Activated T-cell treated with anti-CD3 and anti-CD28 coated beads, Interleukin-2, amount 50 U/mL, for 72 hours (primary cell): ENCODE data around the gene HAGH. TPM values are rescaled to one million over a fixed set of nuclear protein-coding genes. Genes with fewer than 3 reads are reported as not detected.

ENCODE experiments used
- ATAC-seq, 2 donors: fragments of 150-1000 bp; cut with Tn5 transposase; replicated peaks in 1 of 2; 2 replicates each; pipeline ENCODE4 v1.10.0; 2021; ENCODE audit warnings: moderate library complexity in 2 of 2, mild to moderate bottlenecking in 1 of 2
- DNase-seq, 2 donors: peaks; one replicate each; pipeline ENCODE4 v3.0.0; 2021 to 2022; ENCODE audit warnings: mixed read lengths in 1 of 2
- H3K27ac Mint-ChIP-seq: one replicate; pipeline ENCODE4 v1.8.0; 2022; ENCODE audit warnings: mild to moderate bottlenecking, moderate library complexity, mixed read lengths
- H3K27me3 Mint-ChIP-seq: one replicate; pipeline ENCODE4 v1.8.0; 2022; ENCODE audit warnings: low read depth, mixed read lengths
- H3K36me3 Mint-ChIP-seq, 2 donors: one replicate each; pipeline ENCODE4 v1.8.0; 2022; ENCODE audit warnings: mixed read lengths in 2 of 2, mild to moderate bottlenecking in 1 of 2; ENCODE audit not compliant: insufficient read depth in 2 of 2
- H3K4me1 Mint-ChIP-seq: one replicate; pipeline ENCODE4 v1.8.0; 2022; ENCODE audit warnings: low read depth, mixed read lengths
- H3K4me3 Mint-ChIP-seq, 2 donors: one replicate each; pipeline ENCODE4 v1.8.0; 2022; ENCODE audit warnings: mild to moderate bottlenecking in 2 of 2, mixed read lengths in 2 of 2, moderate library complexity in 2 of 2
- H3K9me3 Mint-ChIP-seq, 2 donors: one replicate each; pipeline ENCODE4 v1.8.0; 2022; ENCODE audit warnings: mixed read lengths in 2 of 2
- total RNA-seq, 2 donors: library from RNA; stranded (reverse); gene quantifications; one replicate each; pipeline ENCODE4 v1.2.3, GENCODE V29; 2022

The HAGH gene
- total RNA-seq, 2 donors from 2014 or later = 45.0 to 53.5 TPM

DNA sequence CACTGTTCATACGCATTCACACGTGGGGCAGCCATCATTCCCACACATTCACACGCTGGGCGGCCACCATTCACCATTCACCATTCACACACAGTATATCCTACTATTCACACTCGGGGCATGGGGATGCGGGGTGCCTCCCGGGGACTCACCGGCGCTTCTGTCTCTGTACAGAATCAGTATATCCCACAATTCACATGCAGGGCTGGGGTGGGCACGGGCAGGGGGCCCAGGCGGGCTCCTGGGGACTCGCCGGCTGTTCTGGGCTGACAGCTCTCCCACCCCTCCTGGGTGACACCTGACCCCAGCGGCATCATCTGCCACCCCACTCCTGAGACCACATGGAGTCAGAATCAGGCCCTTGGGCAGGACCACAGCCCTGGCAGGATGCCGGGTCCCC is 64.9 kb downstream of the HAGH start:
- no peak overlapping the region for H3K27ac Mint-ChIP-seq
- peaks cover 0 to 2% of the 10 kb centered on the region in 2 donors for H3K36me3 Mint-ChIP-seq
- no peak overlapping the region for H3K4me3 Mint-ChIP-seq
- DNase-seq (no peak), ATAC-seq (no peak)
- no peaks in the 10 kb centered on the region for H3K9me3 Mint-ChIP-seq
- H3K27me3 Mint-ChIP-seq = no peaks in the 10 kb centered on the region
- no peaks in the 10 kb centered on the region for H3K4me1 Mint-ChIP-seq

DNA sequence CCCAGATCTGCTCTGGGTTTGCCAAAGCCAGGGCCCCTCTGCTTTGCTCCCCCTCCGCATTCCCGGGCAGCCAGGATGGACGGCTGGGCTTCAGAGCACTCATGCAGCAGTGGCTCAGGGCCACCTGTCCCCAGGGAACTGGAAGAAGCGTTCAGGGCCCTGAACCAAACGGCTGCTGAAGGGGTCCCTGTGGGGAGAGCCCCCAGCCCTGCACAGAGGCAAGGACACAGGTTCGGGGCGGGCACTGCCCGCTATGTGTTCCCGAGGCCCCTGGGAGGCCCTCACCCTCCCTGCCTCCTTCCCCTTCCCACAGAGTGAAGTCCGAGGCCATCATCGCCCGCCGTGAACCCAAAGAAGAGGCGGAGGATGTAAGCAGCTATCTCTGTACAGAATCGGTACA is 65.7 kb downstream of the HAGH start:
- Mint-ChIP-seq H3K4me1 (no peaks in the 10 kb centered on the region), H3K9me3 (no peaks in the 10 kb centered on the region), H3K27me3 (no peaks in the 10 kb centered on the region), H3K36me3 (peaks cover 0 to 2% of the 10 kb centered on the region in 2 donors), H3K27ac (no peak overlapping the region), H3K4me3 (no peak overlapping the region)
- DNase-seq = no peak
- ATAC-seq = no peak

DNA sequence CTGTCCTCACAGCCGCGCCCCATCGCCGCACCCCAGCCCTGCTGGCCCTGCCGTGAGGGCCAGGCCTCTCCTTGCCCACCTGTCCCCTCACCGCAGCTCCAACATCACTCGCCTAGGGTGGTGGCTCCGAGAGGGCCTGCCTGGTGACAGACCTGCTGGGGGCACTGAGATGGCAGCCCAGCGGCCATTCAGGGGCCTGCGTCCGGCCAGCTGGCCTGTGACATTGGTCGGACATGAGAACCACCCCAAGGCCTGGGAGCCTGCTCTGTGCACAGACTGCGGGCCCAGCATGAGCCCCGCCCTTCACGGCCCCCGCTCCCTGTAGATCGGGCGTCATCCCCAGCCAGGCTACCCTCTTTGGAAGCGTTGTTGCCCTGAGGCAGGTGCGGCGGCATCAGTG is 67.1 kb downstream of the HAGH start:
- no peaks in the 10 kb centered on the region for H3K4me1 Mint-ChIP-seq
- ATAC-seq (no peak), DNase-seq (no peak)
- no peak overlapping the region for H3K4me3 Mint-ChIP-seq
- peaks cover 0 to 2% of the 10 kb centered on the region in 2 donors for H3K36me3 Mint-ChIP-seq
- no peak overlapping the region for H3K27ac Mint-ChIP-seq
- H3K27me3 Mint-ChIP-seq = no peaks in the 10 kb centered on the region
- H3K9me3 Mint-ChIP-seq = no peaks in the 10 kb centered on the region

DNA sequence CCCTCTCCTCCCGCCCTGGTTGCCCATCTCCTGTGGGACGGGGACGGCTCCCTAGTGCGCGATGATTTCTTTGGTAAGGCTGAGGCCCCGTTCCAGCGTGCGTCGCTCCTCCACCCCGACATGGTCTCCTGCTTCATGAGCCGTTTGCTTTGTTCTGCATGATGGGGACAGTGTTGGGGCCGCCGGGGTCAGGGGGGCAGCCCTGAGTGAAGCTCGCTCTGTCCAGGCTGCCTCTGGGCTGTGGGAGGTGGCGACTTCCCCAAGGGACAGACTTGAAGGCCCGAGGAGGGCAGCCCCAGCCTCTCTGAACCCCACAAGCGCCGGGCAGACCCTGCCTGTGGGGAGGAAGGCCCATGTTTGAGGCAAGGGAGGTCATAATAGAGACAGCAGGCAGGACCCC is 67.7 kb downstream of the HAGH start:
- no peak for ATAC-seq

GRCh38 chr16:1757714-1758461 is 68.7 kb downstream of the HAGH start:
- H3K36me3 Mint-ChIP-seq = peaks cover 0 to 2% of the 10 kb centered on the region in 2 donors
- H3K27ac Mint-ChIP-seq = no peak overlapping the region
- no peak overlapping the region for H3K4me3 Mint-ChIP-seq

More for the DNA sequence above, 67.7 kb downstream of the HAGH start:
- Mint-ChIP-seq H3K4me1 (no peaks in the 10 kb centered on the region), H3K27me3 (no peaks in the 10 kb centered on the region), H3K27ac (no peak overlapping the region), H3K4me3 (no peak overlapping the region), H3K9me3 (no peaks in the 10 kb centered on the region), H3K36me3 (peaks cover 0 to 2% of the 10 kb centered on the region in 2 donors)
- DNase-seq = no peak

More at GRCh38 chr16:1757714-1758461, 68.7 kb downstream of the HAGH start:
- DNase-seq (no peak), ATAC-seq (no peak)
- H3K9me3 Mint-ChIP-seq = no peaks in the 10 kb centered on the region
- no peaks in the 10 kb centered on the region for H3K27me3 Mint-ChIP-seq
- H3K4me1 Mint-ChIP-seq = no peaks in the 10 kb centered on the region

Other genes starting within 250 kb of the HAGH start
- 10 to 100 TPM; 13.7 to 16.1 TPM for gene IFT140, start 214.8 kb downstream of the HAGH start, total RNA-seq
- gene CRAMP1, start 214.5 kb downstream of the HAGH start, total RNA-seq = 10 to 100 TPM; 28.3 to 30.1 TPM
- 10 to 100 TPM; 54.1 to 62.7 TPM for gene JPT2, start 148.5 kb downstream of the HAGH start, total RNA-seq
- gene MAPK8IP3, start 120.6 kb downstream of the HAGH start, total RNA-seq = 100 to 1,000 TPM in 1 of 2 donors, 10 to 100 TPM in 1; 92.7 to 118 TPM
- 10 to 100 TPM; 55.0 to 56.1 TPM for gene NME3, start 55.3 kb downstream of the HAGH start, total RNA-seq
- 10 to 100 TPM; 14.4 to 18.6 TPM for gene EME2, start 54.0 kb downstream of the HAGH start, total RNA-seq
- 100 to 1,000 TPM in 1 of 2 donors, 10 to 100 TPM in 1; 86.0 to 123 TPM for gene MRPS34, start 53.7 kb downstream of the HAGH start, total RNA-seq
- 10 to 100 TPM; 37.1 to 40.1 TPM for gene SPSB3, start 44.3 kb downstream of the HAGH start, total RNA-seq
- gene NUBP2, start 43.9 kb downstream of the HAGH start, total RNA-seq = 10 to 100 TPM; 47.8 to 50.1 TPM
- under 1 TPM; 0.14 to 0.37 TPM for gene IGFALS, start 33.1 kb downstream of the HAGH start, total RNA-seq
- gene FAHD1, start 381 bp upstream of the HAGH start, total RNA-seq = 10 to 100 TPM; 11.1 to 13.5 TPM
- gene MEIOB, start 45.3 kb upstream of the HAGH start, total RNA-seq = under 1 TPM; 0.53 to 0.94 TPM
- not detected for gene HS3ST6, start 91.6 kb upstream of the HAGH start, total RNA-seq
- 10 to 100 TPM; 17.9 to 18.8 TPM for gene MSRB1, start 116.4 kb upstream of the HAGH start, total RNA-seq
- gene RPL3L, start 127.9 kb upstream of the HAGH start, total RNA-seq = under 1 TPM; 0.38 to 0.51 TPM
- gene NDUFB10, start 132.7 kb upstream of the HAGH start, total RNA-seq = 10 to 100 TPM; 69.3 to 98.3 TPM
- gene RPS2, start 138.0 kb upstream of the HAGH start, total RNA-seq = 1,000 to 10,000 TPM; 5,556 to 5,984 TPM
- under 1 TPM in 1 of 2 donors, not detected in 1; 0.81 TPM for gene RNF151, start 140.0 kb upstream of the HAGH start, total RNA-seq
- 10 to 100 TPM; 22.6 to 24.4 TPM for gene TBL3, start 145.2 kb upstream of the HAGH start, total RNA-seq
- 1 to 10 TPM in 1 of 2 donors, not detected in 1; 1.8 TPM for gene NOXO1, start 154.6 kb upstream of the HAGH start, total RNA-seq
- gene GFER, start 157.4 kb upstream of the HAGH start, total RNA-seq = 10 to 100 TPM; 41.4 to 49.3 TPM
- 10 to 100 TPM; 38.6 to 50.9 TPM for gene SYNGR3, start 163.1 kb upstream of the HAGH start, total RNA-seq
- gene ZNF598, start 183.0 kb upstream of the HAGH start, total RNA-seq = 100 to 1,000 TPM in 1 of 2 donors, 10 to 100 TPM in 1; 87.1 to 110 TPM
- gene NPW, start 193.0 kb upstream of the HAGH start, total RNA-seq = 1 to 10 TPM; 1.5 to 1.9 TPM
- 1 to 10 TPM; 2.2 to 3.0 TPM for gene NHERF2, start 200.1 kb upstream of the HAGH start, total RNA-seq
- gene NTHL1, start 221.0 kb upstream of the HAGH start, total RNA-seq = 10 to 100 TPM; 13.2 to 21.0 TPM
- gene TSC2, start 221.2 kb upstream of the HAGH start, total RNA-seq = 10 to 100 TPM; 96.6 to 98.4 TPM